Mucosa of stomach (tissue), 1 donor: ENCODE data around the gene BTAF1.
"Not testable (repeated sequence)": the region's sequence is repeated elsewhere in the genome, so short reads cannot be mapped to it uniquely, and the experiment has no call there.

Experiments used
- H3K27me3 ChIP-seq: one replicate; pipeline ENCODE4 v1.7.0; 2013; ENCODE audit warnings: mild to moderate bottlenecking, low read length; ENCODE audit not compliant: control insufficient read depth, insufficient read depth
- H3K36me3 ChIP-seq: one replicate; pipeline ENCODE4 v1.7.0; 2013; ENCODE audit warnings: low read length; ENCODE audit not compliant: control insufficient read depth, insufficient read depth
- H3K4me1 ChIP-seq: one replicate; pipeline ENCODE4 v1.7.0; 2013; ENCODE audit warnings: mild to moderate bottlenecking, low read length; ENCODE audit not compliant: control insufficient read depth, insufficient read depth
- H3K4me3 ChIP-seq: one replicate; pipeline ENCODE4 v1.7.0; 2013; ENCODE audit warnings: low read length
- H3K9ac ChIP-seq: one replicate; pipeline ENCODE4 v1.7.0; 2013; ENCODE audit warnings: mild to moderate bottlenecking, low read length, moderate library complexity
- H3K9me3 ChIP-seq: one replicate; pipeline ENCODE4 v1.7.0; 2013; ENCODE audit warnings: mild to moderate bottlenecking, low read length, moderate library complexity; ENCODE audit not compliant: control insufficient read depth
- donor health status: Pancreatic carcinoma.

BTAF1 gene

DNA sequence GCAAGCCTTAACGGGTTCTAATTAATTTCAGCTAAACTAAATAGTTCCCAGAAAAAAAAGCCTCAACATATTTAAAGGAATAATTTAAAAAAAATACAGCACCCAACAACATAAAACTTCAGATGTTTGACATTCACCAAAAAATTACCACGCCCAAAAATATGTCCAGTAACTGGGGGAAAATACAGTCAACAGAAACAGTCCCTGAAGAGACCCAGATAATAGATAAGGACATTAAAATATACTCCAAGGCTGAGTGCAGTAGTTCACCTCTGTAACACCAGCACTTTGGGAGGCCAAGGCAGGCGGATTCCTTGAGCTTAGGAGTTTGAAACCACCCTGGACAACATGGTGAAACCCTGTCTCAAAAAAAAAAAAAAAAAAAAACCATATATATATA is 78.0 kb downstream of the BTAF1 start:
- H3K36me3 ChIP-seq: no peaks in the 10 kb centered on the region
- no peaks in the 10 kb centered on the region for H3K27me3 ChIP-seq
- H3K4me1 ChIP-seq: no peaks in the 10 kb centered on the region
- H3K9ac ChIP-seq: no peak overlapping the region
- H3K4me3 ChIP-seq: no peak overlapping the region
- H3K9me3 ChIP-seq: no peaks in the 10 kb centered on the region

DNA sequence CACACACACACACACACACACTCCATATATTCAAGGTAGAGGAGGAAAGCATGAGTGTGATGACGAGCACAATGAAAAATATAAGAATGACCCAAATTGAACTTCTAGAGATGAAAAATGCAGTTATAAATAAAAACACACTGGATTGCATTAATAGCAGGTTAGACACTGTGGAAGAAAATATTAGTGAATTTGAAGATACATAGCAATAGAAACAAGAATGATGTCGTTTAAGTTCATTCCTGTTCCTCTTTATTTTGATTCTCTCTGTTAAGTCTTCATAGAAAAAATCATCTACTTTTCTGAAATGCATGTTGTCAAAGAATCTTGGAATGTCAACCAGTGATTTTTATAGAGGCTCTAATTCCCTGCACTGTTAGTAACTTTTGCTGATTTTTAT is 78.4 kb downstream of the BTAF1 start:
- H3K4me1 ChIP-seq: no peaks in the 10 kb centered on the region
- no peak overlapping the region for H3K4me3 ChIP-seq
- H3K27me3 ChIP-seq: no peaks in the 10 kb centered on the region
- no peaks in the 10 kb centered on the region for H3K9me3 ChIP-seq
- H3K9ac ChIP-seq: no peak overlapping the region
- H3K36me3 ChIP-seq: no peaks in the 10 kb centered on the region

DNA sequence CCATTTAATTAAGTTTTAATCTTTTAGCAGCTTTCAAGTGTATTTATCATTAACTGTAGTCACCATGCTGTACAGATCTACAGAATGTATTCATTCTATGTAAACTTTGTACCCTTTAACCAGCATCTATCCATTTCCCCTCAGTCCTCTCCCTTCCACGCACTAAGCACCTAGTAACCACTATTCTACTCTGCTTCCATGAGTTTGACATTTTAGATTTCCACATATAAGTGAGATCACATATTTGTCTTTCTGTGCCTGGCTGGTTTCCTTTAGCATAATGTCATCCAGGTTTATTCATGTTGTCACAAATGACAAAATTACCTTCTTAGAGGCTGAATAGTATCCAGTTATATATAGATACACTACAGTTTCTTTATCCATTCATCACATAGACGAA is 79.7 kb downstream of the BTAF1 start:
- no peaks in the 10 kb centered on the region for H3K36me3 ChIP-seq
- no peak overlapping the region for H3K9ac ChIP-seq
- no peaks in the 10 kb centered on the region for H3K27me3 ChIP-seq
- no peaks in the 10 kb centered on the region for H3K9me3 ChIP-seq
- no peaks in the 10 kb centered on the region for H3K4me1 ChIP-seq
- no peak overlapping the region for H3K4me3 ChIP-seq

DNA sequence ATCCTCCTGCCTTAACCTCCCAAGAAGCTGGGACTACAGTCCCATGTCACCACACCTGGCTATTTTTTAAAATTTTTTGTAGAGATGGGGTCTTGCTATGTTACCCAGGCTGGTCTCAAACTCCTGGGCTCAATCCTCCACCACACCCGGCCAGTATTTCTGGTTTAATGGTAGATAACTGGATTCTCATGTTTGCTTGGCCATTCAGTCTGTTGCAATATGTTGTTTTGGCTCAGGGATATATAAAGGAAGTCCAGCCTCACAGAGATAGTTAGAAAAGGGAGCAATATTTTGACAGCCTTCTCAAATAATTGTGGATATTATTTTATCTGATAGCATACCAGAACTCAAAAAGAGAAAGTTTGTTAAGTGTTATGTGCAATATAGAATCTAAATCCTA is 82.4 kb downstream of the BTAF1 start:
- no peaks in the 10 kb centered on the region for H3K27me3 ChIP-seq
- H3K4me1 ChIP-seq: no peaks in the 10 kb centered on the region
- no peaks in the 10 kb centered on the region for H3K36me3 ChIP-seq

DNA sequence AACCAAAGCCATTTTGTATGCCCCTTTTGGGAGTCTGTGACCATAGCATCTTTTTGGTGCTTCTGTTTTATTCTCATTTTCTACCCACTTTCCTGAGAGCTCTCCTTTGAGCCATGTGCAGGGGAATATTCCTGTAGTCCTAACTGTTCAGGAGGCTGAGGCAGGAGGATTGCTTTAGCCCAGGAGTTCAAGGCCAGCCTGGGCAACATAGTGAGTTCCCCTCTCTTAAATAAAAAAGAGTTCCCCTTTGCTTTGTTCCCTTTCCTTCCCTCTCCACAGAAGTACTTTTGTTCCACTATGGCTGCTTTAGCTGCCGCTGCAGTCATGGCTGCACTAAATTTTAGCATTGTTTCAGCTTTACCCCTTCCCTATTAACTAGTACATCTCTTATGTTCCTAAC is 85.9 kb downstream of the BTAF1 start:
- no peaks in the 10 kb centered on the region for H3K36me3 ChIP-seq
- H3K9me3 ChIP-seq: no peaks in the 10 kb centered on the region
- H3K27me3 ChIP-seq: no peaks in the 10 kb centered on the region

More for the DNA sequence above, 82.4 kb downstream of the BTAF1 start:
- no peak overlapping the region for H3K9ac ChIP-seq
- H3K9me3 ChIP-seq: no peaks in the 10 kb centered on the region
- no peak overlapping the region for H3K4me3 ChIP-seq

DNA sequence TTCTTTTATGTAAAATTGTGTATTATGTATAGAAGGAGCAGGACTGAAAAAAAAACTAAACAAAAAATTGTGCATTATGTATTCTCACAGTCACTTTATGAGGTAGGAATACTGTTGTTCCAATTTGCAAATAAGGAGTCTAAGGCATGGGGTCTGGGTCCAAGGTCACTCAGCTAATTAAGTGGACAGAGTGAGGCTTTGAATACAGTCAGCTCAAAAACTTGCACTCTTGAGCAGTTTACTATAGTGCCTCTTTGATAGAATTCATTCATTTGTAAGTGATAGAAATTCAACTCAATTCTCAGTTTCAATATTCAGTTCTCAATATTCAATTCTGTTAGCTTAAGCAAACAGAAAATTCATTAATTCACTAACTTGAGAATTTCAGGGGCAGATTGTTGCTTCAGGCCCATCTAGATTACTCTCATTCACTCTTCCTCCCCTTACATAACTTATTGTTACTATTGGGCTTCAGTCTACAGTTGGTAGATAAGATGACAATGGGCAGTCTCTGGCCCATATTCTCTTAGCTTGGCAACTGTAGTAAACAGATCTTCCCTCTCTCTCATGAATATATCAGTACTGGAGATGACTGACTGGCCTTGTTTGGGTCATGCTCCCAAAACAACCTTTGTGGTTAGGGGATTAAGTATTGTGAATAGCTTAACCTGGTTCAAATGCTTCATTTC is 86.6 kb downstream of the BTAF1 start:
- Histone ChIP-seq H3K9me3 (no peaks in the 10 kb centered on the region), H3K36me3 (no peaks in the 10 kb centered on the region), H3K9ac (no peak overlapping the region), H3K27me3 (no peaks in the 10 kb centered on the region), H3K4me1 (no peaks in the 10 kb centered on the region), H3K4me3 (no peak overlapping the region)

More for the DNA sequence above, 85.9 kb downstream of the BTAF1 start:
- H3K4me3 ChIP-seq: no peak overlapping the region
- no peak overlapping the region for H3K9ac ChIP-seq
- no peaks in the 10 kb centered on the region for H3K4me1 ChIP-seq

DNA sequence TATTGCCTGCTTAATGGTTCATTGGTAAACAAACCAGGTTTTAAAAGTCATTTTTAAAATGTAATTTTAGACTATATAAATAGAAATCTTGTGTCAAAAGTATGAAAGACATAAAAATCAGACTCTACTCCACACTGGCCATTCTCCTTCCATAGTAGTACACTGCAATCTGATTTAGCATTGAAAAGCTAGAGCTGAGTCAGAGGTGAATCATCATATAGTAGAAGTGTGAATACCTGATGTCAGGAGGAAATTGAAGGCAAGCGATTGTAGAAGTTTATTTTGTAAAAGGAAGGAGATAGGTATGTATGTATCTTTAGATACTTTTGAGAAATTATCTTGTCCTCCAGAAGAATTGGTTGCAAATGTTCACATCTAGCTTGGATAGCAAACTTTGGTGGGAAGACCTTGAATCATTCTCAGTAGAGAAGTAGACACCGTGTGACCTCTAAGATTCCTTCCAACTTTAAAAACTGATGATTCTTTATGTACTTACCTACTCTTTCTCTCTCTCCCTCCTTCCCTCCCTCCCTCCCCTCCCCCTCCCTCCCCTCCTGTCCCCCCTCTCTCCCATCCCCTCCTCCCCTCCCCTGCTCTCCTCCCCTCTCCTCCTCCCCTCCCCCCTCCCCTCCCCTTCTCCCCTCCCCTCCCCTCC is 88.1 kb downstream of the BTAF1 start:
- H3K9ac ChIP-seq: no peak overlapping the region
- no peaks in the 10 kb centered on the region for H3K27me3 ChIP-seq
- no peaks in the 10 kb centered on the region for H3K9me3 ChIP-seq
- H3K4me1 ChIP-seq: no peaks in the 10 kb centered on the region
- no peak overlapping the region for H3K4me3 ChIP-seq
- H3K36me3 ChIP-seq: no peaks in the 10 kb centered on the region

DNA sequence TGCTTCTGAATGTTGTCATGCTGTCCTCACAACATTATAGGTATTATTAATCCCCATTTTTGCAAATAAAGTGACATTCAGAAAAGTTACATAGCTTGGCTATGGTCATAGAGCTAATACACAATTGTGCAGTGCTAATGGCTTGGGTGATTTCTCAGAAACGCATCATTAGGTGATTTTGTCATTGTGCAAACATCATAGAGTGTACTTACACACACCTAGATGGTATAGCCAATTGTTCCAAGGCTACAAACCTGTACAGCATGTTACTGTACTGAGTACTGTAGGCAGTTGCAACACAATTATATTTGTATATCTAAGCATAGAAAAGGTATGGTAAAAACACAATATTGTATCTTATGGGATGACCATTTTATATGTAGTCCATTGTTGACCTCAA is 91.0 kb downstream of the BTAF1 start:
- Histone ChIP-seq H3K9ac (no peak overlapping the region), H3K4me1 (no peaks in the 10 kb centered on the region), H3K36me3 (no peaks in the 10 kb centered on the region)

DNA sequence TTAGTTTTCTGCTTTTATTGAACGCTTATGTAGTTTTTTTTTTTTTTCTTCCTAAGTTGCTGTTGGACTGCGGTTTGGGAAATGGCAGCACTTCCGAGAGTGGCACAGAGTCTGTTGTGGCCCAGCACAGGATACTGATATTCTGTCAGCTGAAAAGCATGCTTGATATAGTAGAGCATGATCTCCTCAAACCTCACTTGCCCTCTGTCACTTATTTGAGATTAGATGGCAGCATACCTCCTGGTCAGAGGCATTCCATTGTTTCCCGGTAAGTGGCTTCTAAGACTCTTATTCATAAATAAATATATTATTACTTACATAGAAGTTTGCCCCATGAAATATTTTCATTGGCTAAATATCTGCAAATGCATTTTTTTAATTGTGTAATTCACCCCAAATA is 101.1 kb downstream of the BTAF1 start:
- Histone ChIP-seq H3K36me3 (peaks cover 3% of the 10 kb centered on the region), H3K9ac (no peak overlapping the region), H3K9me3 (no peaks in the 10 kb centered on the region), H3K27me3 (no peaks in the 10 kb centered on the region), H3K4me3 (no peak overlapping the region), H3K4me1 (peaks cover 5% of the 10 kb centered on the region)

More for the DNA sequence above, 91.0 kb downstream of the BTAF1 start:
- H3K27me3 ChIP-seq: no peaks in the 10 kb centered on the region
- H3K4me3 ChIP-seq: no peak overlapping the region
- no peaks in the 10 kb centered on the region for H3K9me3 ChIP-seq

DNA sequence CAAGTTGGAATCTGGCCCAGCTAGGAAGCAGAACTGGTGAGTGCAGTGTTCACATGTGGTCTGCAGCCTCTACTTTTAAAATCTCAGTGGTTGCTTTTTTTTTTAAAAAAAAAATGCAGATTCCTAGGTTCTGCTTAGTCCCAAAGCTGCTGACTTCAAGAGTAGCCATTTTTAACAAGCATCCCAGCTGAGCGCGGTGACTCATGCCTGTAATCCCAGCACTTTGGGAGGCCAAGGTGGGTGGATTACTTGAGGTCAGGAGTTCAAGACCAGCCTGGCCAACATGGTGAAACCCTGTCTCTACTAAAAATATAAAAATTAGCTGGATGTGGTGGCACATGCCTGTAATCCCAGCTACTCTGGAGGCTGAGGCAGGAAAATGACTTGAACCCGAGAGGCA is 101.8 kb downstream of the BTAF1 start:
- H3K4me3 ChIP-seq, H3K27me3 ChIP-seq, H3K9ac ChIP-seq, H3K4me1 ChIP-seq, H3K9me3 ChIP-seq, H3K36me3 ChIP-seq: not testable (repeated sequence)

DNA sequence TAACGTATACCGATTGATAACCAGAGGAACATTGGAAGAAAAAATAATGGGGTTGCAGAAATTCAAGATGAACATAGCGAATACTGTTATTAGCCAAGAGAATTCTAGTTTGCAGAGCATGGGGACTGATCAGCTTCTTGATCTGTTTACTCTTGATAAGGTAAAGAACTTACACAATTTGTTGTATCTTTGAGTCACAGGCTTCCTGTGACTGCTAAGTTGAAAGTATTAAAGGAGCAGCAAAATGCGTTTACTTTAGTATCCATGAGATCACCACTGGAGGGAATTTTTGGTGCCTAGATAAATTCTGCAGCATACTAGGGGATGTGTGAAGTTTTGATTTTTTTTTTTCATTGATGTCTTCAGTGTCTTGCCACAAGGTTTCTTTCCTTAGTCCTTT is 103.6 kb downstream of the BTAF1 start:
- no peaks in the 10 kb centered on the region for H3K27me3 ChIP-seq
- H3K4me3 ChIP-seq: no peak overlapping the region
- H3K36me3 ChIP-seq: peaks cover 1% of the 10 kb centered on the region
- no peak overlapping the region for H3K9ac ChIP-seq
- peaks cover 5% of the 10 kb centered on the region for H3K4me1 ChIP-seq
- no peaks in the 10 kb centered on the region for H3K9me3 ChIP-seq

DNA sequence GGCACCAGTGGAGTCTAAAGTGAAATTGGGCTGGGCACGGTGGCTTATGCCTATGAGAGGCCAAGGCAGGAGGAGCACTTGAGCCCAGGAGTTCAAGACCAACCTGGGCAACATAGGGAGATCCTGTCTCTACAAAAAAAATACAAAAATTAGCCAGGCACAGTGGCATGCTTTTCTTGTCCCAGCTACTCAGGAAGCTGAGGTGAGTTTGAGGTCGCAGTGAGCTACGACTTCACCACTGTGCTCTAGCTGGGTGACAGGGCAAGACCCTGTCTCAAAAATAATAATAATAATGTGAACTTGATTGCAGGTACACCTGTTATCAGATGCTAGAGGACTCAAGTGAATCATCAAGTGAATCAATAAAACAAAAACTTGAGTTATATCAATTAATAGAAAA is 108.0 kb downstream of the BTAF1 start:
- Histone ChIP-seq H3K4me3 (no peak overlapping the region), H3K36me3 (no peaks in the 10 kb centered on the region), H3K9ac (no peak overlapping the region), H3K27me3 (no peaks in the 10 kb centered on the region), H3K4me1 (peaks cover 3% of the 10 kb centered on the region), H3K9me3 (no peaks in the 10 kb centered on the region)
